Measurements from ENCODE around the gene SARNP. TPM values are rescaled to one million over a fixed set of nuclear protein-coding genes. Genes with fewer than 3 reads are reported as not detected.

SARNP gene, protein sequence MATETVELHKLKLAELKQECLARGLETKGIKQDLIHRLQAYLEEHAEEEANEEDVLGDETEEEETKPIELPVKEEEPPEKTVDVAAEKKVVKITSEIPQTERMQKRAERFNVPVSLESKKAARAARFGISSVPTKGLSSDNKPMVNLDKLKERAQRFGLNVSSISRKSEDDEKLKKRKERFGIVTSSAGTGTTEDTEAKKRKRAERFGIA
- polyA plus RNA-seq (2011; rRNA removed) (164 and 198 TPM in 2 replicates), polyA plus RNA-seq (2017; fragmentation: RNase III; extraction: RNeasy Plus Mini Kit Qiagen cat#74134 plus additional on column Dnase treatment) (116 to 126 TPM (median 123 TPM) in 3 replicates), polyA minus RNA-seq (2011; rRNA and poly(A)+ RNA removed) (31.3 and 37.2 TPM in 2 replicates)
- 58.7 and 76.4 TPM in 2 replicates for polyA plus RNA-seq (2012; cell fraction: cytosol; rRNA removed)
- polyA plus RNA-seq (2012; cell fraction: nucleus; rRNA removed): 17.5 and 23.0 TPM in 2 replicates

DNA sequence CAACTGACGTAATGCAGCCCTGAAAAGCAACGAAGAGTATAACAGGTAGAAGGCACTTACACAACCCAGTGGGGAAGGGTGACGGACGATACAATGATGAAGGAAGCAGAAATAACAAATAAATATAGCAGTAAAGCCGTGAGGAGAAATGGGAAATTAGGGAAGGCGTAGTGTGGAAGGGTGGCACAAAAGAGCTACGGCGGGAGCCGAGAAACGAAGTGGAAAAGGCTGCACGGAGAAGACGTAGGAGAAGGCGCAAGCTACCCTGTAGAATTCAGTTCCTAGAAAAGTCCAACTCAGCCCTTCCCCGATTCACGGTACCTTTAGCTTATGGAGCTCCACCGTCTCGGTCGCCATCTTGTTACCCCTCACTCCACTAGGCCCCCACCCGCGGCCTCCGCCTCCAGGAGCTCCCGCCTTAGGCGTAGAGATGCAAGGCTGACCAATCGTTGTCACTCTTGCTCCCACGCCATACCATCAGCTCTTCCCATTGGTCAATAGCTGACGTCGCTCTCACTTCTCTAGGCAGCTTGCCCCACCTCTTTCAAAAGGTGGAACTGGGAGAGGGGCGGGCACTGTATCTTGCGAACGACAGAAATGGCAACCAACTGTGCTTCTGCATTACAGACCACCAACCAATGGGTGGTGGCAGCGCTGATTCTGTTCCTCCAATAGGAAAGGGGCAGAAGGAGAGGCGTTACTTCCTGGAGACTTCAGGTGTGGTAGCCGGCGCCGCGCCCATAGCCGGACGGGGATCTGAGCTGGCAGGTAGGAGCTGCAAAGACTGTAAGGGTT lies at the start of gene SARNP, which contains the start of gene ORMDL2:
Gene SARNP (minus strand): TSS at position 380 of the 795 bp plus-strand sequence. CDS start 23 bp downstream, at position 357.
Gene ORMDL2 (plus strand): TSS at position 697 of the 795 bp plus-strand sequence. CDS start 959 bp downstream, outside the sequence.
- ChIA-PET POLR2A (interaction anchor here (0.6 to 3.7 kb wide), 20 partner anchors 8 to 287 kb away, joined by 3 to 84 read pairs (median 4); partner anchors contain the start of genes BLOC1S1, CD63, DGKA and DNAJC14), CTCF (interaction anchor here (0.6 to 3.0 kb wide), 11 partner anchors 9 to 372 kb away, joined by 3 to 21 read pairs (median 4); partner anchors contain the start of gene SMARCC2)
- Histone ChIP-seq H3K4me3 (peak within 1 kb of the TSS; percentile 90), H3K27ac (peak within 1 kb of the TSS; percentile 95 to 96), H3K4me2 (peak within 1 kb of the TSS; percentile 82), H3K9me3 (no peaks in the 10 kb centered on the region), H3K4me1 (peaks cover 26% of the 10 kb centered on the region)
- ATAC-seq: peak; percentile 97
- peak; percentile 99 to 100 for DNase-seq (ENCODE audit: low read depth in 1 of 2, low spot score in 1 of 2)
- WGBS (ENCODE audit: missing lambda C conversion rate): under 1% methylated on average over 38 of the region's 38 CpGs
- FAIRE-seq: peak; percentile 98
- TF ChIP-seq BHLHE40 (IDR thresholded peaks at IDR 0.05; ENCODE audit: low read depth, low read length): no peak
- TF ChIP-seq, protein P1, sequence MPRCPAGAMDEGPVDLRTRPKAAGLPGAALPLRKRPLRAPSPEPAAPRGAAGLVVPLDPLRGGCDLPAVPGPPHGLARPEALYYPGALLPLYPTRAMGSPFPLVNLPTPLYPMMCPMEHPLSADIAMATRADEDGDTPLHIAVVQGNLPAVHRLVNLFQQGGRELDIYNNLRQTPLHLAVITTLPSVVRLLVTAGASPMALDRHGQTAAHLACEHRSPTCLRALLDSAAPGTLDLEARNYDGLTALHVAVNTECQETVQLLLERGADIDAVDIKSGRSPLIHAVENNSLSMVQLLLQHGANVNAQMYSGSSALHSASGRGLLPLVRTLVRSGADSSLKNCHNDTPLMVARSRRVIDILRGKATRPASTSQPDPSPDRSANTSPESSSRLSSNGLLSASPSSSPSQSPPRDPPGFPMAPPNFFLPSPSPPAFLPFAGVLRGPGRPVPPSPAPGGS (IDR thresholded peaks at IDR 0.05): peak; percentile 27; the same call in 1 of the 3 replicates
- no peak for TF ChIP-seq NFE2L2 (conservative IDR thresholded peaks at IDR 0.05; ENCODE audit: low read length)
- no peak for TF ChIP-seq EHF (CRISPR knock-in tag; IDR thresholded peaks at IDR 0.05)
- TF ChIP-seq NPAS2 (CRISPR knock-in tag; IDR thresholded peaks at IDR 0.05; ENCODE audit: borderline replicate concordance): no peak
- TF ChIP-seq HDAC2 (IDR thresholded peaks at IDR 0.05): no peak
- no peak; the same call in none of the 2 replicates for TF ChIP-seq RFX5 (IDR thresholded peaks at IDR 0.05)
- TF ChIP-seq CBX2 (IDR thresholded peaks at IDR 0.05; ENCODE audit: borderline replicate concordance, low read depth): no peak
- TF ChIP-seq, protein P2, sequence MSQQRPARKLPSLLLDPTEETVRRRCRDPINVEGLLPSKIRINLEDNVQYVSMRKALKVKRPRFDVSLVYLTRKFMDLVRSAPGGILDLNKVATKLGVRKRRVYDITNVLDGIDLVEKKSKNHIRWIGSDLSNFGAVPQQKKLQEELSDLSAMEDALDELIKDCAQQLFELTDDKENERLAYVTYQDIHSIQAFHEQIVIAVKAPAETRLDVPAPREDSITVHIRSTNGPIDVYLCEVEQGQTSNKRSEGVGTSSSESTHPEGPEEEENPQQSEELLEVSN (IDR thresholded peaks at IDR 0.05; ENCODE audit: borderline replicate concordance, low read depth): no peak
- TF ChIP-seq RNF2 (IDR thresholded peaks at IDR 0.05; ENCODE audit: borderline replicate concordance, low read depth): no peak
- no peak for TF ChIP-seq CHD2 (IDR thresholded peaks at IDR 0.05; ENCODE audit: low read length, partially characterized antibody)
- TF ChIP-seq, protein P3, sequence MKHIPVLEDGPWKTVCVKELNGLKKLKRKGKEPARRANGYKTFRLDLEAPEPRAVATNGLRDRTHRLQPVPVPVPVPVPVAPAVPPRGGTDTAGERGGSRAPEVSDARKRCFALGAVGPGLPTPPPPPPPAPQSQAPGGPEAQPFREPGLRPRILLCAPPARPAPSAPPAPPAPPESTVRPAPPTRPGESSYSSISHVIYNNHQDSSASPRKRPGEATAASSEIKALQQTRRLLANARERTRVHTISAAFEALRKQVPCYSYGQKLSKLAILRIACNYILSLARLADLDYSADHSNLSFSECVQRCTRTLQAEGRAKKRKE (CRISPR knock-in tag; IDR thresholded peaks at IDR 0.05; ENCODE audit: low read depth): 0 out of 2 replicates have a peak, but pooled peaks have one; percentile 9
- TF ChIP-seq HOXA7 (CRISPR knock-in tag; IDR thresholded peaks at IDR 0.05): no peak
- peak; percentile 73; the same call in 1 of the 2 replicates for TF ChIP-seq KDM5A (IDR thresholded peaks at IDR 0.05)
- peak; percentile 55 to 74; a peak in 4 of 5 replicates for TF ChIP-seq JUN (IDR thresholded peaks at IDR 0.05)
- TF ChIP-seq NR3C1 (IDR thresholded peaks at IDR 0.05): no peak
- TF ChIP-seq ZFP36 (IDR thresholded peaks at IDR 0.05; ENCODE audit: borderline replicate concordance, partially characterized antibody): no peak
- no peak for TF ChIP-seq ESRRA (IDR thresholded peaks at IDR 0.05; ENCODE audit: borderline replicate concordance, low read length)
- TF ChIP-seq, protein P4, sequence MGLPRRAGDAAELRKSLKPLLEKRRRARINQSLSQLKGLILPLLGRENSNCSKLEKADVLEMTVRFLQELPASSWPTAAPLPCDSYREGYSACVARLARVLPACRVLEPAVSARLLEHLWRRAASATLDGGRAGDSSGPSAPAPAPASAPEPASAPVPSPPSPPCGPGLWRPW (IDR thresholded peaks at IDR 0.05): no peak
- TF ChIP-seq HEYL (CRISPR knock-in tag; IDR thresholded peaks at IDR 0.05): no peak
- TF ChIP-seq CBX8 (IDR thresholded peaks at IDR 0.05): no peak
- TF ChIP-seq RAD21 (conservative IDR thresholded peaks at IDR 0.05 in 1 of 2, IDR thresholded peaks at IDR 0.05 in 1 of 2): no peak
- no peak for TF ChIP-seq JUNB (IDR thresholded peaks at IDR 0.05)
- TF ChIP-seq, protein P5, sequence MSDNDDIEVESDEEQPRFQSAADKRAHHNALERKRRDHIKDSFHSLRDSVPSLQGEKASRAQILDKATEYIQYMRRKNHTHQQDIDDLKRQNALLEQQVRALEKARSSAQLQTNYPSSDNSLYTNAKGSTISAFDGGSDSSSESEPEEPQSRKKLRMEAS (IDR thresholded peaks at IDR 0.05): peak; percentile 58; the same call in 1 of the 2 replicates
- TF ChIP-seq, protein P6, sequence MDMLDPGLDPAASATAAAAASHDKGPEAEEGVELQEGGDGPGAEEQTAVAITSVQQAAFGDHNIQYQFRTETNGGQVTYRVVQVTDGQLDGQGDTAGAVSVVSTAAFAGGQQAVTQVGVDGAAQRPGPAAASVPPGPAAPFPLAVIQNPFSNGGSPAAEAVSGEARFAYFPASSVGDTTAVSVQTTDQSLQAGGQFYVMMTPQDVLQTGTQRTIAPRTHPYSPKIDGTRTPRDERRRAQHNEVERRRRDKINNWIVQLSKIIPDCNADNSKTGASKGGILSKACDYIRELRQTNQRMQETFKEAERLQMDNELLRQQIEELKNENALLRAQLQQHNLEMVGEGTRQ (IDR thresholded peaks at IDR 0.05): no peak
- TF ChIP-seq EHMT2 (IDR thresholded peaks at IDR 0.05; ENCODE audit: low read depth): no peak
- TF ChIP-seq RARB (CRISPR knock-in tag; IDR thresholded peaks at IDR 0.05): 0 out of 2 replicates have a peak, but pooled peaks have one; percentile 34
- TF ChIP-seq EP300 (IDR thresholded peaks at IDR 0.05): no peak
- TF ChIP-seq RCOR1 (IDR thresholded peaks at IDR 0.05; ENCODE audit: low read depth, low read length): no peak
- no peak for TF ChIP-seq ZSCAN20 (CRISPR knock-in tag; IDR thresholded peaks at IDR 0.05)
- TF ChIP-seq TP53 (CRISPR knock-in tag; IDR thresholded peaks at IDR 0.05): no peak
- no peak for TF ChIP-seq POLR2AphosphoS2 (conservative IDR thresholded peaks at IDR 0.05; ENCODE audit: low read length)
- TF ChIP-seq MAFK (IDR thresholded peaks at IDR 0.05; ENCODE audit: partially characterized antibody): no peak
- TF ChIP-seq MAZ (IDR thresholded peaks at IDR 0.05; ENCODE audit: borderline replicate concordance, low read depth, low read length): peak; percentile 98
- TF ChIP-seq POLR2A (IDR thresholded peaks at IDR 0.05; ENCODE audit: low read length): peak; percentile 83
